Measurements from ENCODE around the gene DNPH1.

Gene DNPH1

DNA sequence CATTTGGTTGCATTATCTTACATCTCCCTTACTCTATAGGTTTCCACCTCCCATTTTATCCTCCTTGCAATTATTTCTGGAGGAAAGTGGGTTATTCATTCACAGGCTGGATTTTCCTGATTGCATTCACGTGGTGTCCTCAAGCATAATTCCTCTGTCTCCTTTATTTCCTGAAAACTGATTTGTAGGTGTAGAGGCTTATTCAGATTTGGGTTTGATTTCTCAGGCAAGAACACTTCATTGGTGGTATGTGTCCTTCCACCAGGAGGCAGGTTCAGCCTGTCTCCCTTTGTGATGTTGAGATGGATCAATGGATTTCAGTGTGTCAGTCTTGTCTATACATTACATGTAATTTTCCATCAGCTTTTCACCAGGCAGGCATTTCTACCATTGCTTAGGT, 17.3 kb downstream of the DNPH1 start:
- no peak for DNase-seq

DNA sequence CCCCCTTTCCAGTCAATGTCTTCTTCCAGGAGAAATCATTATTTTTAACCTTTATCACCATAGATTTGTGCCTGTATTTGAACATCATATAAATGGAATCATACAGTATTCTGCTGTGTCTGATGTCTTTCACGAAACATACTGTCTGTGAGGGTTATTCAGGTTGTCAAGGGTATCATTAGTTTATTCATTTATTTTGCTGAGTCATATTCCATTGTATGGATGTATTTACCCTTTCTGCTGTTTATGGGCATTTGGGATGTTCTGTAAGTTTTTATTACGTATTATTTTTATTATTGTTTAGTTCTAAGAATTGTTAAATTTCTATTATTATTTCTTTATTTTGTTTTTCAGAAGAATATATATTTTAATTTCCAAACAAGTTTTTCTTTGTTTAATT, 22.0 kb downstream of the DNPH1 start:
- no peak for DNase-seq

DNA sequence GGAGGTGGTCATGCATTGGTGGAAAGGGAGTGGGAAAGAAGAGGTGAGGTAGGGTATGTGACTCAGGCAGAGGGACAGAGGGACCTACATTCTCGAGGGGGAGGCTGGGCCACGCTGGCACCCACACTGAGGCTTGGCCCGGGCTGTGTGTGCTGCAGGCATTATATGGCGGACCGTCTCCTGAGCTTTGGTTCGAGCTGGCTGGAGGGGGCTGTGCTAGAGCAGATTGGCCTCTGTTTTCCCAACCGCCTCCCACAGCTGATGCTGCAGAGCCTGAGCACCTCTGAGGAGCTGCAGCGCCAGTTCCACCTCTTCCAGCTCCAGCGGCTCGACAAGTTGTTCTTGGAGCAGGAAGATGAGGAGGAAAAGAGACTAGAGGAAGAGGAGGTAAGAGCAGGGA, 23.4 kb downstream of the DNPH1 start:
- DNase-seq, result no peak

DNA sequence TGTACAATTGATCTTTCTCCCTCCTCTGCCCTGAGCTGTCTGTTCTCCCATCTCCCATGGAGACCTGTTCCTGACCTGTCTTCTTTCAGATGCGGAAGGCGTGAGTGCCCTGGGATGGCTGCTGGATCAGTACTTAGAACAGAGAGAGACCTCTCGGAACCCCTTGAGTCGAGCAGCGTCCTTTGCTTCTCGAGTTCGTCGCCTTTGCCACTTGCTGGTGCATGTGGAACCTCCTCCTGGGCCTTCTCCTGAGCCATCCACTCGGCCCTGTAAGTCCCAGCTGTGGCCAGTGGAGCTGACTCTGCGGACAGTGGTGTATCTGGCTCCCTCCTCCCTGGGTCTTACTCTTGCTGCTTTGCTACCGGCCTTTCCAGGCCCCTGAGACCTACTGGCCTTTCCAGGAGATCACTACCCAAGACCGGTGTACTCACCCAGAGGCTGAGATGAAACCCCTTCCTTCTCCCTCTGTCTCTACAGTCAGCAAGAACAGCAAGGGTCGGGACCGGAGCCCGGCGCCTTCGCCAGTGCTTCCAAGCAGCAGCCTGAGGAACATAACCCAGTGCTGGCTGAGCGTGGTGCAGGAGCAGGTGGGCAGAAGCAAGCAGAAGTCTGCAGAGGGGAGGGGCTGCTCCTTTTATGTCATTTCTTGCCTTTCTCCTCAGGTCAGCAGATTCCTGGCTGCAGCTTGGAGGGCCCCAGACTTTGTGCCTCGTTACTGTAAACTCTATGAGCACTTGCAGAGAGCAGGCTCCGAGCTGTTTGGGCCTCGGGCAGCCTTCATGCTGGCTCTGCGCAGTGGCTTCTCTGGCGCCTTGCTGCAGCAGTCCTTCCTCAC, 24.8 kb downstream of the DNPH1 start:
- no peak for DNase-seq

DNA sequence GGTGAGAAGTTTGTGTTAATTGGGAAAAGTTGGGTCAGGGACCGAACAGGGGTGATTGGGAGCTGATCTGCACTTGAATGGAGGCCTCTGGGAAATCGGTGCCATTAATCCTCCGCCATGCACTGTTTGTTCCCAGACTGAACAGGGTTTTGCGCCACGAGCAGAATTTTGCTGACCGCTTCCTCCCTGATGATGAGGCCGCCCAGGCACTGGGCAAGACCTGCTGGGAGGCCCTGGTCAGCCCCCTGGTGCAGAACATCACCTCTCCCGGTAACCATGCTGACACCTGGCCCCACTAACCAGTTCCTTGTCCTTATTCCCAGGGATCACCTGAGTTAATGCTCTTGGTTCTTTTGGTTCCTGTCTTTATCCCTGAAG, 25.6 kb downstream of the DNPH1 start:
- no peak for DNase-seq

DNA sequence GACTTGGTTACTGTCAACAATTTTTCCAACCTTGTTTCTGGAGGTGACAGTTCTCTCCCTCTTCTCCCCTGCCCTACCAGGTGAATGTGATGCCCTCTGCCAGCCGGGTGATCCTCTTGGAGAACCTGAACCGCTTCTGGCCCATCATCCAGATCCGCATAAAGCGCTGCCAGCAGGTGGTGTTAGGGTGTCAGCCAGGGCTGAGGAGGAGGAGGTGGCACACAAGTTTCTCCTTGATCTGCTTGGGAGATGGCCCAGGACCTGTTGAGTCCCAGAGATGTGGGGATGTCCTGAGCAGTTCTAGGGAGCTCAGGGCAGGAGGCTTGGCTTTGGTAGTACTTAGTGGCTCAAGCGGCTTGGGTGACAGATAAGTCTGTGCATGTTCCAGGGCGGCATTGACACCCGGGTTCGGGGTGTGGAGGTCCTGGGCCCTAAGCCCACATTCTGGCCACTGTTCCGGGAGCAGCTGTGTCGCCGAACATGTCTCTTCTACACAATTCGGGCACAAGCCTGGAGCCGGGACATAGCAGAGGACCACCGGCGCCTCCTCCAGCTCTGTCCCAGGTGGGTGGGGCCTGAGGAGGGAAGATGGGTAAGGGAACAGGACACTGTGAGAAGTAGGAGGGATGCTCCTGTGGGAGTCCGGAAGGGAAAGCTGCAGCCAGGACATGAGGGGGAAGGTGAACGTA, 26.1 kb downstream of the DNPH1 start:
- DNase-seq, result no peak

DNA sequence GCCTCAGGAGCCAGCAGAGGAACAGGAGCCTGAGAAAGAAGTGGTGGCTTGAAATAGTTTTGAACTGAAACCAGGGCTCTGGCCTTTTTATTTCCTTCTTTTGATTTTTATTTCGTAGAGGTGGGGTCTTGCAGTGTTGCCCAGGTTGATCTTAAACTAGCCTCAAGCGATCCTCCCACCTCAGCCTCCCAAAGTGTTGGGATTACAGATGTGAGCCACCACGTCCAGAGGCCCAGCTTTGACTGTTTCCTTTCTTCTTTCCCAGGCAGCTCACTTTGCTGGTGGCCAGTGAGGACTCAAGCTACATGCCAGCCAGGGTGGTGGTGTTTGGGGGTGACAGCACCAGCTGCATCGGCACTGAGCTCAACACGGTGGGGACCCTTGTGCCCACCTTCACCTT, 26.8 kb downstream of the DNPH1 start:
- no peak for DNase-seq

DNA sequence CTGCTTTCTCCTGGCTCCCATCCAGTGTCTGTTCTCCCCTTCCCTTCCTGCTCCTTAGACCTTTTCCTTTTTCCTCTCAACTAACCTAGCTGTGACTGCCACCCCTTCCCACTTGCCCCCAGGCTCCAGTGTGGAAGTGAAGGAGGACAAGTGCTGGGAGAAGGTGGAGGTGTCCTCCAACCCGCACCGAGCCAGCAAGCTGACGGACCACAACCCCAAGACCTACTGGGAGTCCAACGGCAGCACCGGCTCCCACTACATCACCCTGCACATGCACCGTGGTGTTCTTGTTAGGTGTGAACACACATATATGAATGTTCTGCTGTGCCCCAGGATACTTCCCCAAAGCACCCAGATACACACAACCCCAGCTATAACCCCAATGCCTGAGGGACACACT, 28.7 kb downstream of the DNPH1 start:
- no peak for DNase-seq

DNA sequence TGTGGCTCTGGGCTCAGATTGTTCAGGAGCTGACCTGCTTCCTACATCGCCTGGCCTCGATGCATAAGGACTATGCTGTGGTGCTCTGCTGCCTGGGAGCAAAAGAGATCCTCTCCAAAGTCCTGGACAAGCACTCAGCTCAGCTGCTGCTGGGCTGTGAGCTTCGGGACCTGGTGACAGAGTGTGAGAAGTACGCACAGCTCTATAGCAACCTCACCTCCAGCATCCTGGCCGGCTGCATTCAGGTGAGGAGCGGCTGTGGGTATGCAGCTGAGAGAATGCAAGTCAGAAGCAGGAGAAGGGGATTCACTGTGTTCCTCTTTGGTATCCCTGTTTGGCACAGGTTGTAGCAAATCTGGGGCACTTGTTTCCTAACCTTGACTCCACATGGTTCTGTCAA, 29.4 kb downstream of the DNPH1 start:
- no peak for DNase-seq

DNA sequence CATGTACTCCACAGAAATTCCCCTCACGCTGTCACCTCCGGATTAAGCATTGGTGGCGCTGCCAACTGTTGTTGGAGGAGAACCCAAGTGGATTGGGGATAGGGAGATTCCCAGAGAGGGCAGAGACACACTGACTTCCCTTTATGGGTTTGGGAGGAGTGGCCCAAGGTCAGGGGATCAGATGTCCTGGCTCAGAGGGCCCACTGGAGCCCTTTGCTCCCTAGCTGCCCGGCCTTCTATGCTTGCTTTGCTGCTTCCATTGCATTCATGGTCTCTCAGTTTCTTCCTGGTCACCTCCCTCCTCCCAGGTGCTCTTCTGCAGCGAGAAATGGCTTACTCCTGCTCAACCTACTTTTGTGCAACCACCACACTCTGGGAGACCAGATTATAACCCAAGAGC, 32.9 kb downstream of the DNPH1 start:
- no peak for DNase-seq

DNA sequence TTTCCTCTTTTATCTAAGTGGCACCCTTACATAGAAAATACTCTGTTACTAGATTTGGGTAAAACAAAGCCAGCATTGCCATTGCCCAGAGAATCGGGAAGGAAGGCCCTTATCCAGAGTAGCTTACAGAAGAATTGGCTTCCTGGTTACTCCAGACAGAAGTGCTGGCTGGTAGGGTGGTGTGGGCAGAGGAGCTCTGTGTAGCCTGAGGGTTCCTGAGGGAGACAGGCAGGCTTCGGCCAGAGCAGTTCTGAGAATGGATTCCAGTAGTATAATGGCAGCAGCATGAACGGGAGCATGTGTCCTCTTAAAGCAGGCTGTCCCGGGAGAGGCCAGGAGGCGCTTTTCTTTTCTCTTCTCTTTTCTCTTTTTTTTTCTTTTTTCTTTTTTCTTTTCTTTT, 35.4 kb downstream of the DNPH1 start:
- DNase-seq, result no peak

DNA sequence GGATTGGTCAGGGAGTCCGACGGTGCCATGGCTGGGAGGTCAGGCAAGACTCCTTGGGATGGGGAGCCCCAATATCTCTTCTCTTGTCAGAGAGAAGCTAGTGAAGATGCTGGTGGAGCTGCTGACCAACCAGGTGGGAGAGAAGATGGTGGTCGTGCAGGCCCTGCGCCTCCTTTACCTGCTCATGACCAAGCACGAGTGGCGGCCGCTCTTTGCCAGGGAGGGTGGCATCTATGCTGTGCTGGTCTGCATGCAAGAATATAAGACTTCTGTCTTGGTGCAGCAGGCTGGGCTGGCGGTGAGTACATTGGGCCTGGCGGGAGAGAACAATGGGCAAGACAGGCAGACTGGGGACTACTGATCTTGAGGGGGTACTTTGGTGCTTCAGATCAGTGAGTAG, 36.4 kb downstream of the DNPH1 start:
- DNase-seq, result no peak

DNA sequence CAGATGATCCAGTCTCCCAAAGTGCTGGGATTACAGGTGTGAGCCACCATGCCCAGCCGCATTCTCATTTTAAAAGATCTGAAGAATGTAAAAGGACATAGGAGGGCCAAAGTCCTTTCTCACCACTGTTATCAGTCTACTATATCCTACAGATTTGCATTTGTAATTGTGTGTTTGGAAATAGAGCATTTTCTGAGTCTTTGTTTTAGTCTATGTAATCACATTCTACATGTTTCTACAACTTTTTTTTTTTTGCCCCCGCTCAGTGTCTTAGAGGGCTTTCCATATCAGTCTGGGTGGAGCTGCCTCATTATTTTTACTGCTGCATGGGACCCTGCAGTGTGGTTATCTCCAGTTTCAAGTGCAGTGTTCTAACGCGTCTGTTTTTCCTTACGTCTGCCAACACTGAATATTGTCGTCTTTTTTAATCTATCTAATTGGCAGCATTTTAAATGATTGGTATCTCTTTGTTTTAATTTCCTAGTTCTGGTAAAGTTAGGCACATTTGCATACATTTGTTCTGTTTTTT, 39.4 kb downstream of the DNPH1 start:
- no peak for DNase-seq

DNA sequence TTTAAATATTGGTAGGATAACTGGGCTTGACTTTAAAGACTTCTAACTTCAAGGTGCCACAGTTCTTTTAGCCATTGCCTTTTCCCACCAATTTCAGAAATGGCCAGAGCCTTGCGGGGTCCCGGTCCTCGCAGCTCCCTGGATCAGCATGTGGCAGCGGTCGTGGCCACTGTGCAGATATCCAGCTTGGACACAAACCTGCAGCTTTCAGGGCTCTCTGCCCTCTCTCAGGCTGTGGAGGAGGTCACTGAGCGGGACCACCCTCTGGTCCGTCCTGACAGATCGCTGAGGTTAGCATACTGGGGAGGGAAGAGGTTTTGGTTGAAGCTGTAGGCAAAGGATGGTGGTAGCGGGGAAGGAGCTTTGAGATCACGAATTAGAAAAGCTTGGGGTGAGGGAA, 40.9 kb downstream of the DNPH1 start:
- DNase-seq, result no peak

DNA sequence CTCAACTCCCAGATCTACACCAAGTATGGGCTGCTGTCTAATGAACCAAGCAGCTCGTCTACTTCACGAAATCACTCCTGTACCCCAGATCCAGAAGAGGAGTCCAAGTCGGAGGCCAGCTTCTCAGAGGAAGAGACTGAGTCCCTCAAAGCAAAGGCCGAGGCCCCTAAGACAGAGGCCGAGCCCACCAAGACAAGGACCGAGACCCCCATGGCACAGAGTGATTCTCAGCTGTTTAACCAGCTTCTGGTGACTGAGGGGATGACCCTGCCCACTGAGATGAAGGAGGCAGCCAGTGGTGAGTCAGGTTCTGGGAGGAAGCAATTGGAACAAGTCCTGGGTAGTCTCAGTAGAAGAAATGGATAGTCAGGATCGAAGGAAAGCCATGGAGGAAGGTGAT, 41.5 kb downstream of the DNPH1 start:
- DNase-seq, result no peak

DNA sequence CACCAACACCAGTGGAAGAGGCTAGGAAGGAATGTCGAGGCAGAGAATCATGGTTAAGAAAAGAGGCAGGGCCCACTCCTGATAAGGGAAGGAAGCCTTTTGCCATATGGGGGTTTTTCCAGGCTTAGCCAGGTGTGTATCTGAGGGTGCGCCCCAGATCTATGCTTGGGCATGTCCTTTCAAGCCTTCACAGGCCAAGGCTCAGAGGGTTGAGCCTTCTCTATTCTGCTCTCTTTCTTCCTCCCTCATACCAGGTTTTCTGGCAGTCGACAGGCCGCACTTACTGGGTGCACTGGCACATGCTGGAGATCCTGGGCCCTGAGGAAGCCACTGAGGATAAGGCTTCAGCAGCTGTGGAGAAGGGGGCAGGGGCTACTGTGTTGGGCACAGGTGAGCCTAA, 42.6 kb downstream of the DNPH1 start:
- DNase-seq, result no peak

DNA sequence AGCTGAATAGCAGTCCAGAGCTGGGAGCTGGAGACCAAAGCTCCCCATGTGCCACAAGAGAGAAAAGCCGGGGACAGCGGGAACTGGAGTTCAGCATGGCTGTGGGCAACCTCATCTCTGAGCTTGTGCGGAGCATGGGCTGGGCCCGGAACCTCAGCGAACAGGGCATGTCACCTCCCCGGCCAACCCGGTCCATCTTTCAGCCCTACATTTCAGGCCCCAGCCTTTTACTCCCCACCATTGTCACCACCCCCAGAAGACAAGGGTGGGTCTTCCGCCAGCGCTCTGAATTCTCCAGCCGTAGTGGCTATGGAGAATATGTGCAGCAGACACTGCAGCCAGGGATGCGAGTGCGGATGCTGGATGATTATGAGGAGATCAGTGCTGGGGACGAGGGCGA, 43.3 kb downstream of the DNPH1 start:
- DNase-seq, result no peak

DNA sequence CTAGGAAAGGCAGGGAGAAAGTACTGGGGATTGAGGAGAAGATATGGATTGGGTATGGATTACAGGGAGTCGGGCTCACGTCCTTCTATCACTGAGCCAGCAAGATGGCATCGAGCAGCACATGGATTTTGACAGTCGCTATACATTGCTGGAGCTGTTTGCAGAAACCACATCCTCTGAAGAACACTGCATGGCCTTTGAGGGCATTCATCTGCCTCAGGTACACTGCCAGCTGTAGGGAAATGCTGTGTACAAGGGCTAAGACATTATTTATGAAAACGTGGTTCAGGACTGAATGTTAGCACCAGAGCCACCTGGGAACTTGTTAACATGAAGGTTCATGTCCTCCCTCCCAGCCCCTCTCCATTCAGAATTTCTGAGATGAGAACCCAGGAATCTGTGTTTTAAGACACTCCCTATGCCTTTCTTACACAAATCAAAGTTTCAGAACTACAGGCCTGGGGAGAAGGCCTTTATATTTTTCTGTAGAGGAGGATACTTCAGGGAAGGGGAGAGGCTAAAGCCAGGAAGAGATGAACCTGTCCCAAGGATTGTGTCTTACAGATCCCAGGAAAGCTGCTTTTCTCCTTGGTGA, 43.8 kb downstream of the DNPH1 start:
- no peak for DNase-seq

DNA sequence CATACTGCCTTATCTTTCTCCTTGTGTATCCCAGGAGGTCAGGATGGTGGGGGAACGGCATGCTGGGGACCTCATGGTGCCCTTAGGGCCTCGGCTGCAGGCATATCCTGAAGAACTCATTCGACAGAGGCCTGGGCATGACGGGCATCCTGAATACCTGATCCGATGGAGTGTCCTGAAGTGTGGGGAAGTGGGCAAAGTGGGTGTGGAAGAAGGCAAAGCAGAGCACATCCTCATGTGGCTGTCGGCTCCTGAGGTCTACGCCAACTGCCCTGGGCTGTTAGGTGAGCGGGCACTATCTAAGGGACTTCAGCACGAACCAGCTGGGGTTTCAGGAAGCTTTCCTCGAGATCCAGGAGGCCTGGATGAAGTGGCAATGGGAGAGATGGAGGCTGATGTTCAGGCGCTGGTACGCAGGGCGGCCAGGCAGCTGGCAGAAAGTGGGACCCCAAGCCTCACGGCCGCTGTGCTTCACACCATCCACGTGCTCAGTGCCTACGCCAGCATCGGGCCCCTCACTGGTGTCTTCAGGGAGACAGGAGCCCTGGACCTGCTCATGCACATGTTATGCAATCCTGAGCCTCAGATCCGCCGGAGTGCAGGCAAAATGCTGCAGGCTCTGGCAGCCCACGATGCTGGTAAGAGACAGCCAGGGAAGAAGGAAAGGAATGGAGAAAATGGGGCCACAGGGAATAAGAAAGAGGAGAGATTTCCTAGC, 44.9 kb downstream of the DNPH1 start:
- DNase-seq, result no peak

DNA sequence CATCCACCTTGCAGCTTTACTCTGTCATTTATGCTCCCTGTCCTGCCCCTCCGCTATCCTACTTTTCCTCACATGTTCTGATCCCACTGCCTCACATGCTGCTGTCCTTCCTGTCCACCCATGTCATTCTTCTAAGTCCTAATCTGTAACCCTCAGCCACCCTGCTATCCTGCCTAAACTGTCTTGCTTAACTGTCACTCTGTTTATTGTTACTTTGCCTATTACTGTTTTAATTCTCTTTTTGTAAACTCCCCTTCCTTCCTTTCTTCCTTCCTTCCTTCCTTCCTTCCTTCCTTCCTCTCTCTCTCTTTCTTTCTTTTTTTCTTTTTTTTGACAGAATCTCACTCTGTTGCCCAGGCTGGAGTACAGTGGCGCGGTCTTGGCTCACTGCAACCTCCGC, 45.8 kb downstream of the DNPH1 start:
- no peak for DNase-seq

DNA sequence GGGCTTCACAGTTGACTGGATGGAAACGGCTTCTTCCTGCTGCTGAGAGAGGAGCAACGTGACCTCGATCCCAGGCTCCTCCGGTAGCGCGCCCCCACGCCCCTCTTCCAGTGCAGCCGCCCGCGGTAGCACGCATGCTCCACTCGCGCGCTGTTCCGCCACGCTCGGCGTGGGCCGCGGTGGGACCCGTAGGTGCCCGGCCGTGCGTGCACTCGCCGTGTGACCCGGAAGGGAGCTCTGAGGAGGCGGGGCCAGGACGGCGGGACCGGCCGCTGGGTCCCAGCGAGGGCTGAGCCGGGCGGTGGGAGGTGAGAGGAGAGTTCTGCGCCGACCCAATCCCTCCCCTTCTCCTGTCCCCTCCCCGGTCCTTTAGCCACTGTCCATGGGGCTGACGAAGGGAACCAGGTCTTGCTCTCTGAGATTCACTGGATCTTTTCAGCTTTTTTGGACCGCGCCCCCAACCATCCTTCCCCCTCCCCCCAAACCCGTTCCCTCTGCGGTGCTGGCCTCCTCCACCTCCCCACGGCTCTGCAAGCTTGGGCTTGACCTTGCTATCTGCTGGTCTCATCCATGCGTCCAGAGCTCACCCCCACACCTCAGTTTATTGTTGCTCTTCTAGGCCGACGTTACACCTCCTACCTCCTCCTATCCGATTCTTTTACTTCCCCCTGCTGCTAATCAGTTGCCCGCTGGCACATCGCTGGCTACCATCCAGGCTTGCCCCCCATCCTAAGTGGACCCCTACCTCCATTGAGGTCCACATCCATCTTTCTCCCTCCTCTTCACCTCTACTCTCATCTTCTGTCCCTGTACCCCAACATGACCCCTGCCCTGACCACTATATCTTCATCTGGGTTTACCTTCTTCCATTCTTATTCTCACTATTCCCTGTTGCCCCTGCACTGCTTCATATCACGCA, 47.1 kb downstream of the DNPH1 start, which contains the start of gene CUL9:
TSS of gene CUL9 (plus strand) at position 255 of the 919 bp plus-strand sequence. CDS start 2,115 bp downstream, outside the sequence.
- no peak for DNase-seq

DNA sequence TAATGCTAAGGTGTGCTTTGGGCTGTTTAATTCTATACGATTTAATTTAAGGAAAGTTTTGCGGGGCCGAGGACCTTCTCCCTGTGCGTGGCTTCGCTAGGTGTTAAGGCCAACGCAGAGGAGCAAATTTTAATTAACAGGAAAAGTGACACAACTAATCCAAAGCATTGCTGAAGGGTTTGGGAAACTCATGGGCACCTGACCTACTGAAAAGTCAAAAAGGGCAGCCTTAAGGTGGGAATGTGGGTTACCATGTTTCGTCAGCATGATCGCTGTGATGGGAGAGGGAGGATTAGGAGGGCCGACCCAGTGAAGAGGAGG, 47.7 kb downstream of the DNPH1 start:
- no peak for DNase-seq

All from NCI-H524 treated with DMSO at 0.1 percent for 48 hours (cell line).